Prostate gland (tissue), 2 donors: ENCODE results near the gene FAM135A. TPM values are rescaled to one million over a fixed set of nuclear protein-coding genes. Genes with fewer than 3 reads are reported as not detected.
"Not testable (repeated sequence)": the region's sequence is repeated elsewhere in the genome, so short reads cannot be mapped to it uniquely, and the experiment has no call there.

ENCODE experiments used
- DNase-seq: peaks from one replicate; pipeline ENCODE4 v3.0.0-alpha.2; 2019; ENCODE audit warnings: low spot score
- H3K27ac ChIP-seq, 2 donors: fragments of 200-600 bp; sonication (generic); 2 replicates each; pipeline ENCODE4 v1.5.1; 2017 to 2019
- H3K27me3 ChIP-seq: fragments of 200-600 bp; sonication (generic); replicated peaks from 2 replicates; pipeline ENCODE4 v1.5.1; 2019; ENCODE audit not compliant: insufficient read depth
- H3K36me3 ChIP-seq, 2 donors: fragments of 200-600 bp; sonication (generic); 1 replicate in 1 of 2; 2 replicates in 1 of 2; pipeline versions ENCODE4 v1.5.1 to v1.8.1; 2017 to 2019
- H3K4me1 ChIP-seq: fragments of 200-600 bp; sonication (generic); replicated peaks from 2 replicates; pipeline ENCODE4 v1.5.1; 2019
- H3K4me3 ChIP-seq, 2 donors: fragments of 200-600 bp; sonication (generic); 2 replicates each; pipeline ENCODE4 v1.5.1; 2017 to 2019
- H3K9me3 ChIP-seq: fragments of 200-600 bp; sonication (generic); 2 replicates; pipeline ENCODE4 v1.5.1; 2017
- CTCF ChIP-seq, 4 experiments: fragments of 200-600 bp in 2 of 4; fragments of 450-650 bp in 2 of 4; sonication (generic) in 2 of 4; IDR thresholded peaks; 1 replicate in 3 of 4; 2 replicates in 1 of 4; pipeline ENCODE4 v1.5.1; 2016 to 2019; ENCODE audit warnings: antibody characterized with exemption in 4 of 4, mild to moderate bottlenecking in 2 of 4, moderate library complexity in 2 of 4
- POLR2A ChIP-seq: fragments of 450-650 bp; IDR thresholded peaks from one replicate; pipeline ENCODE4 v1.6.1; 2016; ENCODE audit warnings: antibody characterized with exemption, mild to moderate bottlenecking
- POLR2AphosphoS5 ChIP-seq: sonication (generic); formaldehyde crosslinking; IDR thresholded peaks from one replicate; pipeline ENCODE4 v1.6.1; 2017; ENCODE audit warnings: antibody characterized with exemption
- WGBS: methylation state at CpG from one replicate; pipeline ENCODE4 v1.1.5; 2018; 5-methylcytosine and 5-hydroxymethylcytosine counted together
- intact Hi-C: fragments of 100-400 bp; cut with DNase I; formaldehyde crosslinking; loops from one replicate; pipeline ENCODE4 v1.14.2; 2022
- total RNA-seq, 2 donors: library from RNA; depleted of rRNA; stranded (reverse); fragments of >200 nt; gene quantifications; one replicate each; pipeline ENCODE4 v1.1.0, GENCODE V29; 2016

FAM135A gene
- total RNA-seq, 2 donors from 2014 or later: 66.3 to 117 TPM

- WGBS: 71% methylated on average over 5 of the region's 5 CpGs
- intact Hi-C loops: no loop called here
- TF ChIP-seq CTCF (IDR thresholded peaks at IDR 0.05) (no peak), POLR2A (no peak)
- Histone ChIP-seq H3K27me3 (no peaks in the 10 kb centered on the region), H3K4me1 (no peaks in the 10 kb centered on the region), H3K27ac (no peak overlapping the region), H3K4me3 (no peak overlapping the region), H3K36me3 (no peaks in the 10 kb centered on the region), H3K9me3 (no peaks in the 10 kb centered on the region)
- DNase-seq: no peak
Measured at GRCh38 chr6:70592391-70593117, 179.2 kb downstream of the FAM135A start.

GRCh38 chr6:70593118-70593486, 179.8 kb downstream of the FAM135A start:
- Histone ChIP-seq H3K4me3 (no peak overlapping the region), H3K27ac (no peak overlapping the region), H3K36me3 (no peaks in the 10 kb centered on the region), H3K9me3 (no peaks in the 10 kb centered on the region), H3K27me3 (no peaks in the 10 kb centered on the region), H3K4me1 (no peaks in the 10 kb centered on the region)
- WGBS: 100% methylated on average over 2 of the region's 3 CpGs
- intact Hi-C loops: no loop called here
- DNase-seq: no peak
- TF ChIP-seq POLR2A (no peak), CTCF (IDR thresholded peaks at IDR 0.05) (no peak), POLR2AphosphoS5 (no peak)

GRCh38 chr6:70599187-70599586, 185.9 kb downstream of the FAM135A start:
- no peak for DNase-seq
- no peak for TF ChIP-seq POLR2A
- no peak for TF ChIP-seq CTCF (IDR thresholded peaks at IDR 0.05)
- no peak for TF ChIP-seq POLR2AphosphoS5
- Histone ChIP-seq H3K4me1 (no peaks in the 10 kb centered on the region), H3K4me3 (no peak overlapping the region), H3K9me3 (no peaks in the 10 kb centered on the region), H3K27ac (no peak overlapping the region), H3K36me3 (no peaks in the 10 kb centered on the region), H3K27me3 (no peaks in the 10 kb centered on the region)
- intact Hi-C loops: no loop called here
- 78% methylated on average over 4 of the region's 4 CpGs for WGBS

GRCh38 chr6:70601014-70601413, 187.7 kb downstream of the FAM135A start:
- Histone ChIP-seq H3K4me3 (no peak overlapping the region), H3K27ac (no peak overlapping the region), H3K27me3 (no peaks in the 10 kb centered on the region), H3K36me3 (no peaks in the 10 kb centered on the region), H3K4me1 (no peaks in the 10 kb centered on the region), H3K9me3 (no peaks in the 10 kb centered on the region)
- intact Hi-C loops: no loop called here
- no peak for DNase-seq
- TF ChIP-seq POLR2A (no peak), POLR2AphosphoS5 (no peak), CTCF (IDR thresholded peaks at IDR 0.05) (no peak)
- WGBS: 74% methylated on average over 3 of the region's 3 CpGs

- Histone ChIP-seq H3K36me3 (no peaks in the 10 kb centered on the region), H3K4me1 (no peaks in the 10 kb centered on the region), H3K4me3 (no peak overlapping the region), H3K27ac (no peak overlapping the region), H3K9me3 (no peaks in the 10 kb centered on the region), H3K27me3 (no peaks in the 10 kb centered on the region)
- no peak for DNase-seq
- WGBS: 92% methylated on average over 6 of the region's 6 CpGs
- intact Hi-C loops: no loop called here
- TF ChIP-seq POLR2A (no peak), CTCF (IDR thresholded peaks at IDR 0.05) (no peak), POLR2AphosphoS5 (no peak)
Measured at GRCh38 chr6:70604254-70604653, 190.9 kb downstream of the FAM135A start.

- H3K9me3 ChIP-seq: not testable (repeated sequence)
Measured at GRCh38 chr6:70607371-70607770, 194.1 kb downstream of the FAM135A start.

GRCh38 chr6:70609181-70609580, 195.9 kb downstream of the FAM135A start:
- H3K9me3 ChIP-seq, intact Hi-C loops, H3K27ac ChIP-seq: not testable (repeated sequence)

More at GRCh38 chr6:70607371-70607770, 194.1 kb downstream of the FAM135A start:
- H3K4me3 ChIP-seq, H3K27me3 ChIP-seq, H3K4me1 ChIP-seq, H3K36me3 ChIP-seq, H3K27ac ChIP-seq, intact Hi-C loops, DNase-seq: not testable (repeated sequence)
- 88% methylated on average over 2 of the region's 2 CpGs for WGBS

More at GRCh38 chr6:70609181-70609580, 195.9 kb downstream of the FAM135A start:
- DNase-seq, H3K27me3 ChIP-seq, H3K36me3 ChIP-seq, H3K4me1 ChIP-seq, H3K4me3 ChIP-seq: not testable (repeated sequence)
- WGBS: 95% methylated on average over 13 of the region's 13 CpGs
